Measurements from ENCODE around the gene ACTL7B. TPM values are rescaled to one million over a fixed set of nuclear protein-coding genes. Genes with fewer than 3 reads are reported as not detected.
"Not testable (repeated sequence)": the region's sequence is repeated elsewhere in the genome, so short reads cannot be mapped to it uniquely, and the experiment has no call there.

ACTL7B gene
- total and polyA plus RNA-seq, 3 donors from 2014 or later, result 72.6 to 162 (median 129) TPM

GRCh38 chr9:108889649-108890067, 33.9 kb upstream of the ACTL7B start:
- no peak overlapping the region for H3K27ac ChIP-seq
- WGBS, 2 donors, result 79 to 85% methylated on average over 4 of the region's 4 CpGs
- no peaks in the 10 kb centered on the region for H3K27me3 ChIP-seq
- DNase-seq, result no peak
- no peak overlapping the region for H3K4me3 ChIP-seq
- intact Hi-C loops (cut with DNase I; ENCODE audit: low total_unique reads), result no loop called here
- TF ChIP-seq POLR2A (IDR thresholded peaks at IDR 0.05) (no peak), CTCF (IDR thresholded peaks at IDR 0.05) (peak in 1 of 3 experiments; percentile 8)
- H3K9me3 ChIP-seq, result no peaks in the 10 kb centered on the region
- H3K36me3 ChIP-seq (ENCODE audit: low read depth, missing control alignments), result no peaks in the 10 kb centered on the region
- H3K4me1 ChIP-seq, result peaks cover 23% of the 10 kb centered on the region

GRCh38 chr9:108886594-108887271, 30.9 kb upstream of the ACTL7B start:
- Histone ChIP-seq H3K4me1 (peaks cover 23% of the 10 kb centered on the region), H3K27ac (peak overlapping the region in 1 of 2 donors; percentile 22)
- H3K9me3 ChIP-seq; H3K4me3 ChIP-seq; H3K36me3 ChIP-seq (ENCODE audit: low read depth, missing control alignments); DNase-seq; H3K27me3 ChIP-seq; intact Hi-C loops (cut with DNase I; ENCODE audit: low total_unique reads): not testable (repeated sequence)
- WGBS, 2 donors, result 75 to 82% methylated on average over 3 of the region's 3 CpGs

GRCh38 chr9:108885643-108886348, 30.0 kb upstream of the ACTL7B start:
- Histone ChIP-seq H3K27me3 (no peaks in the 10 kb centered on the region), H3K4me3 (no peak overlapping the region), H3K36me3 (ENCODE audit: low read depth, missing control alignments) (no peaks in the 10 kb centered on the region), H3K9me3 (no peaks in the 10 kb centered on the region), H3K4me1 (peaks cover 23% of the 10 kb centered on the region), H3K27ac (peak overlapping the region; percentile 22 to 43)
- 14 to 45% methylated on average over 1 of the region's 1 CpG for WGBS, 2 donors
- DNase-seq, result peak; percentile 81
- TF ChIP-seq CTCF (IDR thresholded peaks at IDR 0.05), result no peak
- TF ChIP-seq POLR2A (IDR thresholded peaks at IDR 0.05), result no peak
- intact Hi-C loops (cut with DNase I; ENCODE audit: low total_unique reads), result no loop called here

GRCh38 chr9:108884701-108885100, 28.9 kb upstream of the ACTL7B start:
- intact Hi-C loops (cut with DNase I; ENCODE audit: low total_unique reads), result no loop called here
- no peaks in the 10 kb centered on the region for H3K27me3 ChIP-seq
- no peak for DNase-seq
- peaks cover 23% of the 10 kb centered on the region for H3K4me1 ChIP-seq
- H3K27ac ChIP-seq, result no peak overlapping the region
- H3K36me3 ChIP-seq (ENCODE audit: low read depth, missing control alignments), result no peaks in the 10 kb centered on the region
- no peak overlapping the region for H3K4me3 ChIP-seq
- no peaks in the 10 kb centered on the region for H3K9me3 ChIP-seq
- WGBS, 2 donors, result 78 to 91% methylated on average over 3 of the region's 3 CpGs
- TF ChIP-seq CTCF (IDR thresholded peaks at IDR 0.05) (no peak), POLR2A (IDR thresholded peaks at IDR 0.05) (no peak)

GRCh38 chr9:108883085-108883484, 27.3 kb upstream of the ACTL7B start:
- H3K4me3 ChIP-seq, result no peak overlapping the region
- no peaks in the 10 kb centered on the region for H3K27me3 ChIP-seq
- no peak for DNase-seq
- WGBS, 2 donors, result 92 to 94% methylated on average over 3 of the region's 3 CpGs
- H3K4me1 ChIP-seq, result peaks cover 23% of the 10 kb centered on the region
- H3K36me3 ChIP-seq (ENCODE audit: low read depth, missing control alignments), result no peaks in the 10 kb centered on the region
- no peaks in the 10 kb centered on the region for H3K9me3 ChIP-seq
- intact Hi-C loops (cut with DNase I; ENCODE audit: low total_unique reads), result no loop called here
- no peak overlapping the region for H3K27ac ChIP-seq
- TF ChIP-seq CTCF (IDR thresholded peaks at IDR 0.05) (no peak), POLR2A (IDR thresholded peaks at IDR 0.05) (no peak)

Measured in testis (tissue), 3 donors.